Activated CD4-positive, alpha-beta T cell treated with anti-CD3 and anti-CD28 coated beads, Interleukin-2, amount 50 U/mL, for 48 hours (primary cell): ENCODE measurements around the gene CHST8.

Experiments
- DNase-seq, 2 experiments: peaks; one replicate each; pipeline ENCODE4 v3.0.0-alpha.2; 2020

Gene CHST8

DNA sequence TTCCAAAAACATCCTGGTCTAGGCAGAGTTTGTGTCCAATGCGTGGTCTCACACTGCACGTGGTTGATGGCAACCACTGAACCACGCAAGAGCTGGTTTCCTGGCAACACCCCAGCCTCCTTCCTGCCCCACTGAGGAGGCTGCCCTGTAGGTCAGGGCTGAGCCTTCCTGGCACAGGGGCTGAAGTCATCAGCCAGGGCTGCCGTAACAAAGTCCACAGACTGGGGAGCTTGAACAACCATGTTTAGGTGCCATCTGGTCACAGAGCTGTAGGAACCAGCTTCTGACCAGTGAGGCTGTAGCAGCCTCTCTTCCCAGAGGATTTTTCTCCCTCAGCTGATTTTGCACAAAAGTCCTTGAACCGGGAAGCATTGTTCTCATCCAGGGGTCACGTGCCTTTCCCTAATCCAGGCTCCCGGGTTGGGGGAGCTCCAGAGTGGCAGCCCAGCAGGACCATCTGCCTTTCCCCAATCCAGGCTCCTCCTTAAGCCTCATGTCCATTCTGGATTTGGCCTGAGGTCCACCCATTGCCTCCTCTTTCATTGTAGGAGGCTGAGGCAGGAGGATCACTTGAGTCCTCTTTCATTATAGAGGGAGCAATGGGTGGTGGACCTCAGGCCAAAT is 53.9 kb downstream of the CHST8 start:
- no peak for DNase-seq

DNA sequence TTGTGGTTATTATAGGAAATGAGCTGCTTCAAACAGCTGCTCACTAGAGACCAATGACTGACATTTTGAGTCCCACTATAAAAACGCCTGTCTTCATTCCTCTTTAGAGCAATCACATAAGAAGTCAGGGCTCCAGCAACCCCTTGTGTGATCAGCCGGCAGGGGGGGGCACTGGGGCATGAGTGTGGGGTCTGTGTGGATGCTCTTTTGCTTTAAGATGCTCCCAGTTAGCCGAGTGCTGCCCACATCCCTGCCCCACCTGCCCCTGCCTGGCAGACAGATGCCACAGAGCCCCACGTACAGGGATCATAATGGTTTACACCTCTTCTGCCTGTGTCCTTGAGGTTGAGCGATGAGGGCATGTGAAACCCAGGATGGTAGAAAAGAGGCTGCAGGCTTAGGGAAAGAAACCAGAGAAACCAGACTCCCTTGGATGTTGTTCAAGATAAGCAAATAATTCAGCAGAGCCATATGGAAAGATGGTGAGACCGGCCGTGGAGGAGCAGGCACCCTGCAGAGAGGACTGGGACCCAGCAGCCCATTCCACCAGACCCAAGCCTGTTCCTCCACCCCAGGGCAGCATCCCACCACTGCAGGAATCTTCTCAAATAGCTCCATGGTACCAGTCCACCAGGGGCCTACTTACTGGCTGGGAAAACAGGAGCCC is 55.4 kb downstream of the CHST8 start:
- DNase-seq = no peak

DNA sequence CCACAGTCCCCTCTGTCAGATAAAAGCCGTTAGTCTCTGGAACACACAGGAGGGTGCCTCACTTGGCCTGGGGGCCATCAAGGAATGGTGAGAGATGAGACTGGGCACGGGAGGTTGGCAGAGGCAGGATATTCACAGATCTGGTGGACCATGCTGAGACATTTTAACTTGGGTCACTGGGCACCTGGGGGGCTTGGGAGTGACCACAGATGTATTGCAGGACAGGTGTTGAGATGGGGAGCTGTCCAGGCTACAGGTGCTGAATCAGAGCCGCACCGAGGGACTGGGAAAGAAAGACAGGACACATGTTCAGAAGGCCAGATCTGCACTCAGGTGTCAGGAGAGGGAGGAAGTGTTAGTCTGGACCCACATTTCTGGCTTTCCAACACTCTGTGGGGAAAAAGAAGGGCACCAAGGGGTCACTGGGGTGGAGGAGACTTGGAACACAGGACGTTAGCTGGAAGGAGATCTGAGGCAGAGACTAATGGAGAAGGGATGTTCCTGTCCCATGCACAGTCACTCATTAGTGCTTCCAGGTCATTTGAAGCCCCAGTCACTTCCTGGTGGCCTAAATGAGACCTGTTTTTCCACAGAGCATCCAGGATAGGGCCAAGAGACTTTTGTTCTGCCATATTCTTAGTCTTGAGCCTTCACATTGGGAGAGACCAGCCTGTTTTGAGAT is 56.1 kb downstream of the CHST8 start:
- DNase-seq = no peak

DNA sequence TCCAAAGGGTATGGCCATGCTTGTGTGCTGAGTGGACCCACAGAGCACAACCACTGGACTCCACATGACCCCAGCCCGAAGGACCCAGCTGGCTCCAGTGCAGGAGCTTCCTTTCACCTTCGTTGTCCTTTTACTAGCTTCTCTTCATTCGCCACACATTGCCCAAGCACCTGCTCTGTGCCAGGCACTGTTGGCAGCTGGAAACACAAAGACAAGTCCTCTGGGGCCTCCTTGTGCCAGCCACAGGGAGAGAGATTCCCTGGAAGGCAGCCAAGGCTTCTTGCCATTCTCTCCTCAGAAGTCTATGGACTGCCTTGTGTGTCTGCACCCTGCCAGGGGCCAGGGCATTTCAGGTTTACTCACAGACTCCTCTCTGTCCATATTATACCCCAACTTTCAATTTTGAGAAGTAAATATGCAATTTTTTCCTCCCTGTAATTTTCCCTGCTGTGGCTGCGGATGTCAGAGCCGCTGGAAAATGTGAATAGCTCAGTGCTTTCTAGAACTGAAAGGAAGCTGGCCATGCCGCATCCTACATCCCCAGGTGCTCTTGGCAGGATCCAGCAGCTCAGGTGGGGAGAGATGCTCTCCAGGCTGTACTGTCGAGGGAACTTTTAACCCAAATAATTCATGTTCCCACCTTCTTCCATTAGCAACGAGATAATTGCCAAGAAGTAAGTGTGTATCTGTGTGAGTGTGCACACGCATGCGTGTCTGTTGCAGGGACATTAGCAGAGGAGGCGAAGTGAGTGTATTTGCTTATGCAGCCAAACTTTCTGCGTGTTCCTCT is 57.2 kb downstream of the CHST8 start:
- DNase-seq = no peak

DNA sequence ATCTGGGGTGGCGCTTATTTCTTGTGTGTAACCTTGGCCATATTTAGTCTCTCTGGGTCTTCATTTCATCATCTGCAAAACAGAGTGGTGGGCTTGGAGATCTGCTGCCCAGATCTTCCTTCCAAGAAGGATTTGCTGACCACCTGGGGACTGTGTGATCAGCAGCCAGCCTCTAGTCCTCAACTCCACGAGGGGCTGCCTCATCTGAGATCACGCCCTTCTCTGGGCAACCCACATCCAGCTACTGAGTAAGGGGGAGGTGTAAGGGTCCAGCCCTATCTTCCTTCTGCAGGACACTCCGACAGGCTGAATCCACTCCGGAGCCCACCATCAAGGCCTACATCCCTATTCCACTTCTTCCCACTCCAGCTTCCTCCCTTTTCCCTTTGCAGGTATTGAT is 57.9 kb downstream of the CHST8 start:
- DNase-seq = no peak

DNA sequence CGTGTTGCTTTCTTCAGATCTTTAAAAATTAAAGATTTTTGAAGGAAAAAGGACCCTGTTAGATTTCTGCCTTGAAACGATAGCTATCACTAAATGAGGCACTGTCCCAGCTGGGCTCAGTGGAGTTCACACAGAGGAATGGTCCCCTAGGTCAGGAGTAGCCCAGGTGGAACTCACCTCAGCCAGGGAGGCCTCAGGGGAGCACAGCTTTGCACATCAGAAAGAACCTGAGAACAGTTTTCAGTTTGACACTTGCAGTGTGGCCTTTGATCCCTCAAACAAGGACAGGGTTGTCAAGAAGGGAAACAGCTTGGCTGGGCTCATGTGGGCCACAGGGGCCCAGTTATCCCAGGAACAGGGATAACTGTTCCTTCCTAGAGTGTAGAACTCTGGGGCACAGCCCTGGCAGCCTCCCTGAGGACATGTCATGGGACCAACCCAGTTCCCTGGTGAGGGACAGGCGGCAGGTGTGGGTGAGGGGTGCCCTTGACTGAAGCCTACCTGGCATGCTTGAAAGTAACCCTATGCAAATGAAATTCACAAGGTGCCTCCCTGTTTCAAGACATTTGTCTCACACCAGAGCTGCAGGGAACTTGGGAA is 59.4 kb downstream of the CHST8 start:
- DNase-seq = no peak

DNA sequence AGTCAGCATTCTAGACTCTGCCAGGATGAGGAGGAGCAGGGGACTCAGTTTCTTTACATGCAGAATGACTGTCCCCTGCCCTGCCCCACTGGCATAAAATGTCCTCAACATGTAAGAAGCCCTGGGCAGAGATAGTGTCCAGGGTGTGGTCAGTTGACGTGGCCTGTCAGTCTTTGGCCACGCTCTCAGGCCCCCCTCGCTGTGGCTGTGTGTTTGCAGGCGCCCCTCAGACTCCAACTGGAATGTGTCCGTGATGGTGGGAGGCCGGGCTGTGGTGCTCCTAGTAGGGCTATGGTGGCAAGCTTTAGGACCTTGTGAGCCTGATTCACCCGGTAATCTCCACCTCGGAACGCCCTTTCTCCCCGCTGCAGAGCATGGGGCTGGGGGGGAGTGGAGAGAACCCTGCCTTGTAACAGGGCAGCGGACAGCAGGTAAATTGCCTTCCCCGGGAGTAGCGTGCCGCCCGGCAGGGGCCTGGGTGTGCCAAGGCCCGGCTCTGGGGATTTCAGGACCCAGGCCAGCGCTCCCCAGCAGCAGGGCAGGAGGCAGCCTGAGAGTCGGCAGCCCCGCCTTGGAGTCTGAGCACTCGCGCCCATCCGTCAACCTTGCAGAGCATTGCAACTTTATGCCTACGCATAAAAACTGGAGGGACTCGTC is 62.3 kb downstream of the CHST8 start:
- peak; percentile 6 for DNase-seq

DNA sequence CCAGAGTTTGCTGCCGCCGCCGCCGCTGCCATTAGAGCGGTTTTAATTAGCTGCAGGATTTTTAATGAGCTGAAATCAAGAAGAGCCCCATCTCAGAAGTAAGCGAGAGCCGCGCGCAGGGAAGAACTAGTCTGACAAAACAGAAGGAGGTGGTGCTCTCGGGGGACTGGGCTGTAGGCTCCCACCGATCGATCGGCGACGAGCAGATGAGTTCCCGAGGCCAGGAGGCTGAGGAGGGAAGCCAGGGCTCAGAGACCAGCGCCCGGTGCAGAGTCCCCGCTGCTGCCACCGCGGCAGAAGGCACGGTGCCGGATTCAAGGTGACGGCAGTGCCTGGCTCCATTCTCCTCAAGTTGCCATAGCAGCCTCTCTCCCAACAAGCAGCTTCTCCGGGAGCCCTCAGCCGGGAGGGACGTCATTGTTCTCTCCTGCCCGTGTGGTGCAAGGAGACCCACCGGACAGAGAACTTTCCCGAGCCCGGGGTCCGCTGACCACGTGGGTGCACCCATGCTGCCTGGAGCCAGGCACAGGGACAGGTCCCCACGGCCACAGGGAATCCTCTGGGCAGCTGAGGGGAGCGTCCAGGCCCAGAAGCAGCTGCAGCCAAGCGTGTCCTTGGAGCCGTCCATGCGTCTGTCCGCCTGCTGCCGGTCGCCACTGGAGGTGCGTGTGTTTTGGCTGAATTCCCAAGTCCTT is 62.9 kb downstream of the CHST8 start:
- no peak for DNase-seq

DNA sequence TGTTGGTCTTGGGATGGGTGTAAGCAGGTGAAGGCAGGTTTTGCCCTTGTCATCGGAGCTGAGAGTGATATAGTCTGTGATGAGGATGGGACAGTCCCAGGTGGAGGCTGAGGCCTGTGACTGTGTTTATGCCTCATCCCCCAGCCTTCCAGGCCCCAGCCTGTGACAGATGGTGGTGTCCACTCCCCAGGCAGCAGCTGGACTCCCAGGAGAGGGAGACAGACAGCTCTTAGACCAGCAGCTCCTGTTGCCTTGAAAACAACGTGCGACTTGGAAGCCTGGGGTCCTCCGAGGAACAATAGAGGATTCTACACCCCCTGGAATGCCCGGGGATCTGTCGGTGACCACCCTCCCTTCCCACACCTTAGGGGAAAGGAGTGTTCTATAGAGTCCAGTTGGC is 63.8 kb downstream of the CHST8 start:
- DNase-seq = no peak

DNA sequence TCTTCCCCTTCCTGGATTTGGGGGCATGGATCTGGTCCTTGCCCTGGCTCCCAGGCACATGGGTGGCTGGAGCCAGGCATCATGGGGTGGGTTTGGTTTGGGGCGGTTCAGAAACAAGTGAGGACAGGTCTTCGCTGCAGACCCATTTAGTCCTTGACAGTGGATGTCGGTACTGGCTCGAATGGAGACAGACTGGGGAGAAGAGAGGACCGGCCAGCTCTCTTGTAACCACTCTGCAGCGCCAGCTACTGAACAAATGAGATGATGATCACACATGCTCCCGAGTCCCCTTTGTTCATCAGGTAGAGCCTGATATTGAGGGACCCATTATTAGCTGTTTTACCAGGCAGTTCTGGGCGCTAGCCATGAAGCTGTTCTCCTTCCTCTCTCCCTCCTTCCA is 64.5 kb downstream of the CHST8 start:
- no peak for DNase-seq

DNA sequence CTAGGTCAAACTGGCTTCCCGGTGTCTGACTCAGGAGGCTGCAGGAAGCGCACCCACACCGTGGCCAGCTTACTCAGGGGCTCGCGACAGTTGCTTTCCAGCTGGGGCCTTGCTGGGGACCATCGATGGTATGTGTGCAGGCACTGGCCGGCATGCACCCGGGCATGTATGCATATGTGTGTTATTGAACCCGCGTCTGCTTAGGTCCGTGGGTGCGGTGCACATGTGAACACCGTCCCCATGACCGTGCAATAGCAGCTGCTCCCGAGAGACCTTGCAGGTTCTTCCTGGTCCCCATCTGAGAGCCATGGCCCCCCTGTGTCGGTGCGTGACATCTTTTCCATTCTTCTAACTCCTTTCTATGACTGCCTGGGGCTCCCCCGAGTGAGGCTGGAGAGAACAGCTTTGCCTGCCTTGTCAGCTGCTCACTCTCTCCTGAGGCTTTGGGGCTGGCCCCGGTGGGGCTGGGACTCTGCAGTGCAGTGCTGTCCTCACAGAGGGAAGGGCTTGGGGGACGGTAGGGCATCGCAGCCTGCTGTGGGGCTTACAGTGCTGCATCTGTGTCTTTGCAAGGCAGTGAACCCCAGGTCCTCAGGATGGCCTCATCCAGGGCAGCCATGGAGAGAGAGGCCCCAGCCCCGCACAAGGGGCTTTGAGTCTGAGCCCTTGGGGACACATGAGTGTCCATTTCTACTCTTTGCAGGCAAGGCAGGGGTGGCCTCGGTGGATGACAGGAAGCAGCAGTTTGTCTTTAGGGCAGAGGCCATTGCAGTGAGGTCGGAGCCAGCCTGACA is 65.1 kb downstream of the CHST8 start:
- no peak for DNase-seq

DNA sequence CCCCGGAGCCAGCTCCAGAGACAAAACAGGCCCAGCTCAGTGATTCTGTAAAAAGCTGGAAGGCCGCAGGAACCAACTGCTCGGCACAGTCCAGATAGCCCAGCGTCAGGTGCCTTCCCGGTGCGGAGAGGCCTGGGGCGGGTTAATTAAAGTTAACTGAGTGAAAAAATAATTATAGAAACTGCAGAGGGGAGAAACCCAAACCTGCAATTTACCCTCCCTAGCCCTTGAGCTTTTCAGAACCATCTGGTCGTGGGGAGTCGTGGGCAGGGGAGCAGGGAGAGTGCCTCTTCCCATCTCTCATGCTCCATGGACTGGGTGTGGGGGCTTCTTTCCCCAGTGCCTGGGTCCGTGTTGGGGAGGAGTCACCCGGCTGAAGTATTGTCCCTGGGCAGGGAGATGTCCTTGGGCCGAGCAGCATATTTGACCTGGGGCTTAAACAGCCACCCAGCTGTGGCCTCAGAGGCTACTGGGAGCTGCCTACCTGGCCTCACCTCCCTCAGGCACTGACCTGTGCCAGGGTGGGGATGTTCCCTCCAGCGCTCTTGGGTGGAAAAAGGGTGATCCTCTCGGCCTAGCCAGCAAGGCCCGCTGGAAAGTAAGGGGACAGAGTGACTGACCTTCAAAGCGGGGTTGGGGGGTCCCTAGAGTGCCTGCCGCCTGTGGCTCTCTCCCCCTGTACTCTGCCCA is 65.9 kb downstream of the CHST8 start:
- no peak for DNase-seq

DNA sequence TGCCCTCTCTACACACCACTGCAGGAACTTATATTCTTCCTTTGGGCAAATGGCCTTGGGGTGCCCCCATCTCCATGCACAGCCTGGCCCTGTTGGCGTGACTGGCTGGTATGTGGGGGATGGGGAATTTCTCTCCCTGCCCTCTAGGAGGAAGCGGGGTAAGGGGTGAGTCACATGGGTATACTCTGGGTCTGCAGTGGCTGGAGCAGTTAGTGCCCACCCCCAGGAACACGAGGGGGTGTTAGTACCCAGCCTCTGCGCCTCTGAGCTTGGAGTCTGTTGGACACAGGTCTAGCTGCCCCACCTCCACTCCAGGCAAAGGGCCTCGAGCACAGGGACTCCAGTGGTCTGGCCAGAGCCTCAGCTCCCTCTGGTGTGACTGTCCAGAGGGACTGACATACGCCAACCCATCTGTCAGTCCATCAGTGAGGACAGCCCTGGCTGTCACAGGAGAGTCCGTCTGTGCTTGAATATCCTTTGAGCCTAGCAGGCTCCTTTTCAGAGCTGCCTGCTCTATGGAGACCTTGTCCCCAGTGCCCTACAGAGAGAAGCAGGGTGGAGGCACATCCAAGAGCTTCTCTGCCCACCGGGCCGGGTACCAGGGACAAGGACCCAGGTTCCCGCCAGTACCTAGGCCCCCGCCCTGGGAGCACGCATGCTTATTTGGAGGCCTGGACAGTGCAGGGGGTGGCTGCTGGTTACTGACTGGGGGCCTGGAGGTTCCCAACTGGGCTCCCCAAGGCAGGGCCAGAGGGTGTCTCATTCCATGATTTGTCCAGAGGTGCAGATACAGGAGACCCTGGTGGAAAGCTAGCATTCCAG is 66.6 kb downstream of the CHST8 start:
- DNase-seq = no peak

DNA sequence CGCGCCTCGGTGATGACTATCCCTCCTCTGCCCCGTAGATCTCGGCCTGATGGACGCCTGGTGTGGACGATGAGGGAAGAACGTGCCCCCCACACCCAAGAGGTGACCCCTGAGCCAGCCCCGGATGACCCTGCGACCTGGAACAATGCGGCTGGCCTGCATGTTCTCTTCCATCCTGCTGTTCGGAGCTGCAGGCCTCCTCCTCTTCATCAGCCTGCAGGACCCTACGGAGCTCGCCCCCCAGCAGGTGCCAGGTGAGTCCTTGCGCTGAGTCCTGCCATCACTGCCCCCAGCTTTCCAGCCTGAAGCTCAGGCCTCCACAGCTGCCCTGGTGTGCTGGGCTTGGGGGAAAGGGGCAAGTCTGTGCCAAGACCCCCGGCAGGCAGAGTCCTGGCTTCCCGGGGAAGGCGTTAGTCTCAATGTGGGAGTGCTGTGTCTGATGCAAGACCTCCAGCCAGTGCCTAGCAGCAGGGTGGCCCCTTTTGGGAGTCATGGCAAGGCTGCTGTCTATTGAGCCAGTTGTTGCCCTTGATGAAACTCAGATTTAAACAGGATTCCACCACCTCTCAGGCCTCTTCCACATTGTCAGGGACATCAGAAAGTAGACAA is 67.5 kb downstream of the CHST8 start:
- no peak for DNase-seq

DNA sequence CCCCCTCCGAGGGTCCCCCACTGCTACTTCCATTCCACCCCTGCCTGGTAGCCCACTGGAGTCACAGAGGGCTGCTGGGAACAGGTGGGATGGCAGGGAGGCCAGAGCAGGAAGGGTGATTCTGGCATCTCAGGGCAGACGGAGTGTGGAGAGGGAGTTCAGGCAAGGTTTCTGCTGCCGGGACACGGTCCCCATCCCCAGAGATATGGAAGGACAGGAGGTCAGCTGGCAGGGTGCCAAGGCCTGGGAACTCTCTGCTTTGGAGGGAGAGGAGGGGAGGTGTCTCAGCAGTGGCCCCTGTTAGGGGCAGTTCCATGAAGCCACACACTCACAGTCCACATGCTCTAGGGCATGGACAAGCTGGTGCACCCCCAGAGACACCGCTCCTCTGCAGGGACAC is 68.1 kb downstream of the CHST8 start:
- DNase-seq = no peak

DNA sequence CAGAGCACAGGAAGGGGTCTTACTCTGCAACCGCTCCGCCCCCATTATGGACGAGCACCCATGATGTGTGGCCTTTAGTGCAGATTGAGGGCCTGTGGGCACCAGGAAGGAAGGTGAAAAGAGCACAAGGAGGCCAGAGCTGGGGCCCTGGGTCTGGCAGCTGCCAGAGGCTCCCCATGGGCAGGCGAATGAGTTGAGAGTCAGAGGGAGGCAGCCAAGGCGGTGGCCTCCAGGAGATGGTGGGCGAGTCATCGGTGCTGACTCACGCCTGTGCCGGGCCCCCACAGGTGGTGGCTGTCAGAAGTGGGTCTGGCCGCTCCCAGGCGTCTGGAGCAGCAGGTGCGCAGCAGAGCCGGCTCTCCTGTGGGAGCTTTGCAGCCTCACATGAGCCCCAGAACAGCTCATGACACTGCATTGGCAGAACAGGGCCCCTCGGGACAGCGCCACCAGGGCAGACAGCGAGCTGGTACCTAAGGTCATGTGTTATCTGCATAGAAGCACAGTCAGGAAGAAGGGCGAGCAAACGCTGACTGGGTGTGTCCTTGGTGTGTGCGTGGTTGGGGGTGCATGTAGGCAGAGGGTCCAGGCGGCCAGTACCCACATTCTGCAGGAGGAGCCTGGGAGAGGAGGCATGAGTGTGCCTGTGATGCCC is 68.8 kb downstream of the CHST8 start:
- DNase-seq = no peak

DNA sequence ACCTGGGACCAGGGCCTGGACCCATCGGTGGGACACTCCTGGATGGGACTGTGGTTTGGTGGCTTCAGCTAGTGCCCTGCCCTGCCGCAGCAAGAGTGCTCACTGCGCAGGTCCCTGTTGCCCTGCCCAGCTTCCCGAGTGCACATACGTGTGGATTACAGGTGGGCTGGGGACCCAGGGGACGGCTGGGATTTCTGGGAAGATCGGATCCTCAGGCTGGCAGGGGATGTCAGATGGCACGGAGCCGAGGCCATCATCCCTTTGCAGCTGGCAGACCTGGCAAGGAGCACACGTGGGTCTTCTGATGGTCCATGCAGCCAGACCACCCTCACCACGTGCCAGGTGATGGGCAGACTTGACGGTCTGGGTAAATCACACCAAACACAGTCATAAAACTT is 69.3 kb downstream of the CHST8 start:
- DNase-seq = no peak

DNA sequence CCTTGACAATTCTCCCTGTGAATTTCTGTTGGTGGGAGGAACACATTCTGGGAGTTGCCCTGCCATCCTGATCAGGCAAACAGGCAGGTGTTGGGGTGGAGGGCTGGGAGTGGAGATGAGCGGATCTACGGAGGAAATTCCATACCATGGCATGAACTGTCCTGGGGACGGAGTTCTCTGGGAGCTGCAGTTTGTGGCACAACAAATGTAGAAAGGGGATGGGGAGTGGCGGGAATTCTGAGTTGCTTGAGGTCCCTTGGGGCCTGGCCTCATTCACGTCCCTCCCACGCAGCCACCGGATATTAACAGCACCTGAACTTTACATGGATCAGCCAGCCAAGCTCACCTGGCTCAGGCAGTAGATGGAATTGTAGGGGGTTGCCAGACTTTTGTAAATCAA is 70.0 kb downstream of the CHST8 start:
- DNase-seq = no peak

DNA sequence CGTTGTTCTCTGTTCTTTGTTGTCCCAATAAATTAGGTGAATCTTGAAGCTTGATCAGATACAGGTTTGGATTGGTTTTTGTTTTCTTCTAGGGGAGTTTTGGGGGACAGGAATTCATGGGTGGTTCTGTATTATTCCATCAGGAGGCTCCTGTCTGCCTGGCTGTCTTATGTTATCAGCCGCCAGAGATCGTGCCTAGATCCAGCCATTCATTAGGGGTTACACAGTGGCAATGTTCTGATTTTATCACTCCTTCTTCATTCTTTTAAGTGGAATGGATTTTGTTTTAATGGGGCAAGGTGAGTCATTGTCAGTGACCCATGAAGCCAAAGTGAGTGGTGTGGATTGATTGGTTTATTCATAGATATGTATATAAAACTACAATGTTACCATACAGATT is 71.9 kb downstream of the CHST8 start:
- no peak for DNase-seq
